OCI-LY7 (cell line): ENCODE measurements around the gene CSKMT. TPM values are rescaled to one million over a fixed set of nuclear protein-coding genes. Genes with fewer than 3 reads are reported as not detected.

Experiments
- BruUV-seq: library from RNA; stranded (reverse); fragments of 400-500 nt; replicated peaks from 2 replicates; lab custom pipeline; 2021; lab: Mats Ljungman, UMichigan
- CTCF ChIA-PET: fragments of 300-600 bp; sonication (Branson Sonifier 250); formaldehyde crosslinking; loops from one replicate; lab custom pipeline; 2022; ENCODE audit warnings: antibody characterized with exemption; ENCODE audit not compliant: unreplicated experiment; lab: Charles Lee
- POLR2A ChIA-PET: fragments of 300-600 bp; sonication (Branson Sonifier 250); formaldehyde crosslinking; loops from one replicate; lab custom pipeline; 2022; ENCODE audit warnings: antibody characterized with exemption; lab: Charles Lee
- DNase-seq: peaks from one replicate; pipeline ENCODE4 v3.0.0-alpha.2; 2015; ENCODE audit warnings: low spot score
- H2AFZ ChIP-seq: fragments of 200-600 bp; sonication (generic), shearing (Covaris generic); 2 replicates; pipeline ENCODE4 v1.6.1; 2014; ENCODE audit warnings: mild to moderate bottlenecking, antibody characterized with exemption, low read length, moderate library complexity
- H3K27ac ChIP-seq: fragments of 200-600 bp; sonication (generic); 2 replicates; pipeline ENCODE4 v1.5.1; 2014; ENCODE audit warnings: mixed run types, low read depth, mild to moderate bottlenecking, moderate library complexity, low read length, inconsistent platforms; ENCODE audit not compliant: poor library complexity, severe bottlenecking
- H3K36me3 ChIP-seq: fragments of 200-600 bp; sonication (generic); 2 replicates; pipeline ENCODE4 v1.6.1; 2014; ENCODE audit warnings: mild to moderate bottlenecking, antibody characterized with exemption, low read length, moderate library complexity, mixed read lengths; ENCODE audit not compliant: insufficient read depth
- H3K4me1 ChIP-seq: fragments of 200-600 bp; sonication (generic); 2 replicates; pipeline ENCODE4 v1.5.1; 2014; ENCODE audit warnings: mild to moderate bottlenecking, low read length; ENCODE audit not compliant: insufficient read depth, poor library complexity, severe bottlenecking
- H3K4me2 ChIP-seq: fragments of 200-600 bp; sonication (generic); 2 replicates; pipeline ENCODE4 v1.6.1; 2014; ENCODE audit warnings: mild to moderate bottlenecking, low read length
- H3K4me3 ChIP-seq: fragments of 200-600 bp; sonication (generic); 2 replicates; pipeline ENCODE4 v1.5.1; 2014; ENCODE audit warnings: mild to moderate bottlenecking, low read depth, low read length; ENCODE audit not compliant: poor library complexity, severe bottlenecking
- H3K79me2 ChIP-seq: fragments of 200-600 bp; sonication (generic); 2 replicates; pipeline ENCODE4 v1.6.1; 2016; ENCODE audit warnings: low read depth, mild to moderate bottlenecking, low read length, moderate library complexity, mixed read lengths; ENCODE audit not compliant: insufficient read depth
- H3K9me2 ChIP-seq: fragments of 200-600 bp; sonication (generic); 2 replicates; pipeline ENCODE4 v1.6.1; 2016; ENCODE audit warnings: mild to moderate bottlenecking, low read length, mixed read lengths; ENCODE audit not compliant: insufficient read depth
- H3K9me3 ChIP-seq: fragments of 200-600 bp; sonication (generic); 2 replicates; pipeline ENCODE4 v1.6.1; 2014; ENCODE audit warnings: mild to moderate bottlenecking, mixed run types, low read length, mixed read lengths
- H4K20me1 ChIP-seq: fragments of 200-600 bp; sonication (generic); 2 replicates; pipeline ENCODE4 v1.6.1; 2014; ENCODE audit warnings: mild to moderate bottlenecking, antibody characterized with exemption, low read length, moderate library complexity, mixed read lengths; ENCODE audit not compliant: insufficient read depth
- CTCF ChIP-seq: fragments of 200-600 bp; sonication (generic); conservative IDR thresholded peaks from 2 replicates; pipeline ENCODE4 v1.5.1; 2014; ENCODE audit warnings: mild to moderate bottlenecking, antibody characterized with exemption, low read length, moderate library complexity, mixed read lengths
- EZH2phosphoT487 ChIP-seq: fragments of 200-600 bp; sonication (generic); IDR thresholded peaks from 2 replicates; pipeline ENCODE4 v1.6.1; 2018; ENCODE audit warnings: low read depth, borderline replicate concordance, mild to moderate bottlenecking, mixed run types, antibody characterized with exemption, low read length, moderate library complexity, mixed read lengths
- intact Hi-C: fragments of 100-400 bp; cut with micrococcal nuclease; formaldehyde crosslinking; loops from one replicate; pipeline ENCODE4 v1.10.0; 2022; ENCODE audit not compliant: unreplicated experiment
- total RNA-seq, 2 experiments: library from RNA; depleted of rRNA in 1 of 2; stranded (reverse); fragments of >200 nt in 1 of 2; shearing (Covaris generic) in 1 of 2; gene quantifications; 2 replicates each; pipeline ENCODE4 v1.2.3, GENCODE V29; 2014 to 2022

The CSKMT gene
- total RNA-seq, 2 experiments from 2014 or later, result 80.1 to 88.4 TPM

DNA sequence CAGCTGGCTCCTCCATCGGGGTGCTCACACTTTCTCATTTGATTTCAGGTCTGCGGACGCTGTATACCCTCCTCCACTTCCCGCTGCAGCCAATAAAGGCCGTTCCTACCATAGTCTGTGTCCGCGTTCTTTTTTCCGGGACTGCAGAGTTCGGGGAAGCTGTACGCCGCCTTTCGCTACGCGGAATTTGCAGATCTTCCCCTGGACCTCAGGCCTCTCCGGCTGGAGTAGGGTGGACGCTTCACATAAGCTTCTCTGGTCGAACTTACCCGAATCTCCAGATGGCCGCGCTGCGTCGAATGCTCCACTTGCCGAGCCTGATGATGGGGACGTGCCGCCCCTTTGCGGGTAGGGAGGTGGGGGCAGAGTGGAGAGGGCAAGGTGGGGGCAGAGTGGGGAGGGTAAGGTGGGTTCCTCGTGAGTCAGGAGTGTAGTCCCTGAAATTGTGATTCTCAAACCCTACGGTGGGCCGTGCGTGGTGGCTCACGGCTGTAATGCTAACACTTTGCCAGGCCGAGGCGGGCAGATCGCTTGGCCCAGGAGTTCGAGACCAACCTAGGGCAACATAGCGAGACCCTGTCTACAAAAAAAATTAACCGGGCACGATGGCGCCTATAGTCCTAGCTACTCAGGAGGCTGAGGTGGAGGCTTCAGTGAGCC, 617 bp downstream of the CSKMT start:
- peaks cover 6% of the 10 kb centered on the region; the same call in 1 of the 2 replicates for H4K20me1 ChIP-seq
- H2AFZ ChIP-seq, result no peak overlapping the region
- no TSS peak for BruUV-seq
- peaks cover 59% of the 10 kb centered on the region for H3K36me3 ChIP-seq
- H3K79me2 ChIP-seq, result peaks cover 66% of the 10 kb centered on the region
- intact Hi-C loops, result loop anchor here (1.0 to 5.0 kb wide), 4 partner anchors 12 to 73 kb away; partner anchors contain the start of genes EML3, INTS5, MTA2 and ROM1
- H3K4me3 ChIP-seq, result peak overlapping the region; percentile 86
- DNase-seq, result peak; percentile 65
- no peaks in the 10 kb centered on the region for H3K9me3 ChIP-seq
- peak overlapping the region; percentile 94 for H3K27ac ChIP-seq
- H3K9me2 ChIP-seq, result no peaks in the 10 kb centered on the region
- ChIA-PET CTCF (interaction anchor here (0.6 to 1.4 kb wide), 4 partner anchors 15 to 123 kb away, joined by 3 read pairs; no protein-coding TSS in a partner anchor), POLR2A (interaction anchor here (0.8 to 8.3 kb wide), 22 partner anchors 8 to 190 kb away, joined by 3 to 159 read pairs (median 6); partner anchors contain the start of genes B3GAT3, EEF1G, GANAB and HNRNPUL2)
- H3K4me2 ChIP-seq, result peak overlapping the region; percentile 89
- TF ChIP-seq EZH2phosphoT487 (no peak), CTCF (no peak; the same call in 1 of the 2 replicates)
- H3K4me1 ChIP-seq, result peaks cover 45% of the 10 kb centered on the region

GRCh38 chr11:62666259-62666926, 1.3 kb downstream of the CSKMT start:
- ChIA-PET CTCF (no interaction called here), POLR2A (interaction anchor here (0.9 to 8.3 kb wide), 11 partner anchors 13 to 175 kb away, joined by 3 to 159 read pairs (median 6); partner anchors contain the start of genes B3GAT3, HNRNPUL2, INTS5 and TAF6L)
- Histone ChIP-seq H3K36me3 (peaks cover 53% of the 10 kb centered on the region), H3K9me3 (no peaks in the 10 kb centered on the region), H4K20me1 (peaks cover 6% of the 10 kb centered on the region; the same call in 1 of the 2 replicates), H3K27ac (peak overlapping the region; percentile 94), H2AFZ (no peak overlapping the region), H3K4me3 (peak overlapping the region; percentile 86), H3K9me2 (no peaks in the 10 kb centered on the region), H3K4me2 (peak overlapping the region; percentile 89), H3K79me2 (peaks cover 72% of the 10 kb centered on the region), H3K4me1 (peaks cover 50% of the 10 kb centered on the region)
- intact Hi-C loops, result loop anchor here (5.0 kb wide), 1 partner anchor 74 kb away; the partner anchor contains the start of gene TUT1
- TF ChIP-seq CTCF (no peak), EZH2phosphoT487 (no peak)
- peak; percentile 42 for DNase-seq
- BruUV-seq, result no TSS peak
